ENCODE results near the gene GPRC5B.

Gene GPRC5B

GRCh38 chr16:19883296-19883965, 1.2 kb downstream of the GPRC5B start:
- Histone ChIP-seq H3K27me3 (ENCODE audit: control insufficient read depth in 1 of 2, insufficient read depth in 2 of 2, low read length in 2 of 2) (peaks cover 4 to 11% of the 10 kb centered on the region in 2 donors), H3K4me1 (ENCODE audit: control insufficient read depth in 1 of 2, insufficient read depth in 2 of 2, low read length in 2 of 2) (peaks cover 16 to 18% of the 10 kb centered on the region in 2 donors), H3K9ac (ENCODE audit: low read depth in 1 of 2, low read length in 2 of 2) (no peak overlapping the region), H3K4me3 (ENCODE audit: low read depth in 1 of 2, low read length in 2 of 2) (peak overlapping the region; percentile 65 to 73), H3K27ac (ENCODE audit: low read depth, low read length) (no peak overlapping the region), H3K9me3 (ENCODE audit: control insufficient read depth in 1 of 2, low read length in 2 of 2) (no peaks in the 10 kb centered on the region), H3K36me3 (ENCODE audit: control insufficient read depth in 1 of 2, insufficient read depth in 2 of 2, low read length in 2 of 2) (no peaks in the 10 kb centered on the region)

GRCh38 chr16:19882646-19883045, 2.0 kb downstream of the GPRC5B start:
- peaks cover 4 to 11% of the 10 kb centered on the region in 2 donors for H3K27me3 ChIP-seq (ENCODE audit: control insufficient read depth in 1 of 2, insufficient read depth in 2 of 2, low read length in 2 of 2)
- H3K9me3 ChIP-seq (ENCODE audit: control insufficient read depth in 1 of 2, low read length in 2 of 2), result no peaks in the 10 kb centered on the region
- H3K4me3 ChIP-seq (ENCODE audit: low read depth in 1 of 2, low read length in 2 of 2), result peak overlapping the region; percentile 65 to 73
- no peak overlapping the region for H3K9ac ChIP-seq (ENCODE audit: low read depth in 1 of 2, low read length in 2 of 2)
- no peaks in the 10 kb centered on the region for H3K36me3 ChIP-seq (ENCODE audit: control insufficient read depth in 1 of 2, insufficient read depth in 2 of 2, low read length in 2 of 2)
- H3K27ac ChIP-seq (ENCODE audit: low read depth, low read length), result no peak overlapping the region
- peaks cover 16 to 18% of the 10 kb centered on the region in 2 donors for H3K4me1 ChIP-seq (ENCODE audit: control insufficient read depth in 1 of 2, insufficient read depth in 2 of 2, low read length in 2 of 2)

- Histone ChIP-seq H3K9me3 (ENCODE audit: control insufficient read depth in 1 of 2, low read length in 2 of 2) (no peaks in the 10 kb centered on the region), H3K27me3 (ENCODE audit: control insufficient read depth in 1 of 2, insufficient read depth in 2 of 2, low read length in 2 of 2) (peaks cover 4 to 11% of the 10 kb centered on the region in 2 donors), H3K9ac (ENCODE audit: low read depth in 1 of 2, low read length in 2 of 2) (no peak overlapping the region), H3K36me3 (ENCODE audit: control insufficient read depth in 1 of 2, insufficient read depth in 2 of 2, low read length in 2 of 2) (no peaks in the 10 kb centered on the region), H3K27ac (ENCODE audit: low read depth, low read length) (no peak overlapping the region), H3K4me1 (ENCODE audit: control insufficient read depth in 1 of 2, insufficient read depth in 2 of 2, low read length in 2 of 2) (peaks cover 16 to 18% of the 10 kb centered on the region in 2 donors), H3K4me3 (ENCODE audit: low read depth in 1 of 2, low read length in 2 of 2) (no peak overlapping the region)
Observed at GRCh38 chr16:19882186-19882585, 2.5 kb downstream of the GPRC5B start.

GRCh38 chr16:19881783-19882182, 2.9 kb downstream of the GPRC5B start:
- H3K36me3 ChIP-seq (ENCODE audit: control insufficient read depth in 1 of 2, insufficient read depth in 2 of 2, low read length in 2 of 2), result no peaks in the 10 kb centered on the region
- H3K9ac ChIP-seq (ENCODE audit: low read depth in 1 of 2, low read length in 2 of 2), result no peak overlapping the region
- no peaks in the 10 kb centered on the region for H3K9me3 ChIP-seq (ENCODE audit: control insufficient read depth in 1 of 2, low read length in 2 of 2)
- H3K27ac ChIP-seq (ENCODE audit: low read depth, low read length), result no peak overlapping the region
- H3K4me3 ChIP-seq (ENCODE audit: low read depth in 1 of 2, low read length in 2 of 2), result no peak overlapping the region
- H3K4me1 ChIP-seq (ENCODE audit: control insufficient read depth in 1 of 2, insufficient read depth in 2 of 2, low read length in 2 of 2), result peaks cover 16 to 18% of the 10 kb centered on the region in 2 donors
- H3K27me3 ChIP-seq (ENCODE audit: control insufficient read depth in 1 of 2, insufficient read depth in 2 of 2, low read length in 2 of 2), result peaks cover 4 to 11% of the 10 kb centered on the region in 2 donors

- Histone ChIP-seq H3K27ac (ENCODE audit: low read depth, low read length) (no peak overlapping the region), H3K9me3 (ENCODE audit: control insufficient read depth in 1 of 2, low read length in 2 of 2) (no peaks in the 10 kb centered on the region), H3K9ac (ENCODE audit: low read depth in 1 of 2, low read length in 2 of 2) (no peak overlapping the region), H3K27me3 (ENCODE audit: control insufficient read depth in 1 of 2, insufficient read depth in 2 of 2, low read length in 2 of 2) (peaks cover 4 to 11% of the 10 kb centered on the region in 2 donors), H3K4me3 (ENCODE audit: low read depth in 1 of 2, low read length in 2 of 2) (no peak overlapping the region), H3K4me1 (ENCODE audit: control insufficient read depth in 1 of 2, insufficient read depth in 2 of 2, low read length in 2 of 2) (peaks cover 11 to 16% of the 10 kb centered on the region in 2 donors), H3K36me3 (ENCODE audit: control insufficient read depth in 1 of 2, insufficient read depth in 2 of 2, low read length in 2 of 2) (no peaks in the 10 kb centered on the region)
Observed at GRCh38 chr16:19881028-19881427, 3.6 kb downstream of the GPRC5B start.

- H3K4me1 ChIP-seq (ENCODE audit: control insufficient read depth in 1 of 2, insufficient read depth in 2 of 2, low read length in 2 of 2), result peaks cover 0 to 5% of the 10 kb centered on the region in 2 donors
Observed at GRCh38 chr16:19879241-19879792, 5.3 kb downstream of the GPRC5B start.

GRCh38 chr16:19878757-19879156, 5.9 kb downstream of the GPRC5B start:
- Histone ChIP-seq H3K9me3 (ENCODE audit: control insufficient read depth in 1 of 2, low read length in 2 of 2) (no peaks in the 10 kb centered on the region), H3K36me3 (ENCODE audit: control insufficient read depth in 1 of 2, insufficient read depth in 2 of 2, low read length in 2 of 2) (no peaks in the 10 kb centered on the region), H3K4me1 (ENCODE audit: control insufficient read depth in 1 of 2, insufficient read depth in 2 of 2, low read length in 2 of 2) (peaks cover 0 to 5% of the 10 kb centered on the region in 2 donors), H3K4me3 (ENCODE audit: low read depth in 1 of 2, low read length in 2 of 2) (no peak overlapping the region), H3K9ac (ENCODE audit: low read depth in 1 of 2, low read length in 2 of 2) (no peak overlapping the region), H3K27ac (ENCODE audit: low read depth, low read length) (no peak overlapping the region), H3K27me3 (ENCODE audit: control insufficient read depth in 1 of 2, insufficient read depth in 2 of 2, low read length in 2 of 2) (peaks cover 0 to 4% of the 10 kb centered on the region in 2 donors)

More at GRCh38 chr16:19879241-19879792, 5.3 kb downstream of the GPRC5B start:
- H3K9ac ChIP-seq (ENCODE audit: low read depth in 1 of 2, low read length in 2 of 2), result no peak overlapping the region
- H3K36me3 ChIP-seq (ENCODE audit: control insufficient read depth in 1 of 2, insufficient read depth in 2 of 2, low read length in 2 of 2), result no peaks in the 10 kb centered on the region
- H3K4me3 ChIP-seq (ENCODE audit: low read depth in 1 of 2, low read length in 2 of 2), result no peak overlapping the region
- H3K27ac ChIP-seq (ENCODE audit: low read depth, low read length), result no peak overlapping the region
- peaks cover 0 to 4% of the 10 kb centered on the region in 2 donors for H3K27me3 ChIP-seq (ENCODE audit: control insufficient read depth in 1 of 2, insufficient read depth in 2 of 2, low read length in 2 of 2)
- no peaks in the 10 kb centered on the region for H3K9me3 ChIP-seq (ENCODE audit: control insufficient read depth in 1 of 2, low read length in 2 of 2)

GRCh38 chr16:19876501-19877059, 8.1 kb downstream of the GPRC5B start:
- H3K36me3 ChIP-seq (ENCODE audit: control insufficient read depth in 1 of 2, insufficient read depth in 2 of 2, low read length in 2 of 2), result no peaks in the 10 kb centered on the region
- H3K27ac ChIP-seq (ENCODE audit: low read depth, low read length), result no peak overlapping the region
- no peak overlapping the region for H3K4me3 ChIP-seq (ENCODE audit: low read depth in 1 of 2, low read length in 2 of 2)
- H3K27me3 ChIP-seq (ENCODE audit: control insufficient read depth in 1 of 2, insufficient read depth in 2 of 2, low read length in 2 of 2), result no peaks in the 10 kb centered on the region
- H3K9ac ChIP-seq (ENCODE audit: low read depth in 1 of 2, low read length in 2 of 2), result no peak overlapping the region
- no peaks in the 10 kb centered on the region for H3K9me3 ChIP-seq (ENCODE audit: control insufficient read depth in 1 of 2, low read length in 2 of 2)
- H3K4me1 ChIP-seq (ENCODE audit: control insufficient read depth in 1 of 2, insufficient read depth in 2 of 2, low read length in 2 of 2), result no peaks in the 10 kb centered on the region

GRCh38 chr16:19875900-19876299, 8.7 kb downstream of the GPRC5B start:
- Histone ChIP-seq H3K36me3 (ENCODE audit: control insufficient read depth in 1 of 2, insufficient read depth in 2 of 2, low read length in 2 of 2) (no peaks in the 10 kb centered on the region), H3K27me3 (ENCODE audit: control insufficient read depth in 1 of 2, insufficient read depth in 2 of 2, low read length in 2 of 2) (no peaks in the 10 kb centered on the region), H3K27ac (ENCODE audit: low read depth, low read length) (no peak overlapping the region), H3K4me1 (ENCODE audit: control insufficient read depth in 1 of 2, insufficient read depth in 2 of 2, low read length in 2 of 2) (no peaks in the 10 kb centered on the region), H3K9me3 (ENCODE audit: control insufficient read depth in 1 of 2, low read length in 2 of 2) (no peaks in the 10 kb centered on the region), H3K4me3 (ENCODE audit: low read depth in 1 of 2, low read length in 2 of 2) (no peak overlapping the region), H3K9ac (ENCODE audit: low read depth in 1 of 2, low read length in 2 of 2) (no peak overlapping the region)

GRCh38 chr16:19874851-19875546, 9.6 kb downstream of the GPRC5B start:
- H3K9ac ChIP-seq (ENCODE audit: low read depth in 1 of 2, low read length in 2 of 2), result no peak overlapping the region
- H3K4me3 ChIP-seq (ENCODE audit: low read depth in 1 of 2, low read length in 2 of 2), result no peak overlapping the region
- no peaks in the 10 kb centered on the region for H3K4me1 ChIP-seq (ENCODE audit: control insufficient read depth in 1 of 2, insufficient read depth in 2 of 2, low read length in 2 of 2)

More at GRCh38 chr16:19874851-19875546, 9.6 kb downstream of the GPRC5B start:
- Histone ChIP-seq H3K36me3 (ENCODE audit: control insufficient read depth in 1 of 2, insufficient read depth in 2 of 2, low read length in 2 of 2) (no peaks in the 10 kb centered on the region), H3K9me3 (ENCODE audit: control insufficient read depth in 1 of 2, low read length in 2 of 2) (no peaks in the 10 kb centered on the region), H3K27me3 (ENCODE audit: control insufficient read depth in 1 of 2, insufficient read depth in 2 of 2, low read length in 2 of 2) (no peaks in the 10 kb centered on the region), H3K27ac (ENCODE audit: low read depth, low read length) (no peak overlapping the region)

Measured in duodenal mucosa (tissue), 2 donors.